SU-DHL-6 (cell line): ENCODE data around the gene RFC1.
A peak's percentile ranks its signal among the peaks of the same experiment; 100 is the strongest.
"Not testable (repeated sequence)": the region's sequence is repeated elsewhere in the genome, so short reads cannot be mapped to it uniquely, and the experiment has no call there.

Experiments used
- H2AFZ ChIP-seq: fragments of 200-600 bp; sonication (generic); 2 replicates; pipeline ENCODE4 v1.6.1; 2014; ENCODE audit warnings: low read depth, mild to moderate bottlenecking, moderate library complexity, mixed read lengths, antibody characterized with exemption, low read length; ENCODE audit not compliant: severe bottlenecking
- H3F3A ChIP-seq: fragments of 200-600 bp; shearing (Covaris generic); 2 replicates; pipeline ENCODE4 v1.6.0; 2016; ENCODE audit warnings: antibody characterized with exemption, mild to moderate bottlenecking; ENCODE audit not compliant: insufficient read depth
- H3K27ac ChIP-seq: fragments of 200-600 bp; sonication (generic); 2 replicates; pipeline ENCODE4 v1.5.1; 2016; ENCODE audit warnings: low read depth, mild to moderate bottlenecking, low read length, moderate library complexity, mixed read lengths
- H3K27me3 ChIP-seq: fragments of 200-600 bp; sonication (generic), shearing (Covaris generic); 2 replicates; pipeline ENCODE4 v1.6.0; 2014; ENCODE audit warnings: mild to moderate bottlenecking, low read length
- H3K36me3 ChIP-seq: fragments of 200-600 bp; sonication (generic); 2 replicates; pipeline ENCODE4 v1.6.1; 2014; ENCODE audit warnings: mild to moderate bottlenecking, low read length, mixed read lengths
- H3K4me2 ChIP-seq: fragments of 300-600, 200-600 bp; shearing (Covaris generic), sonication (generic); 2 replicates; pipeline ENCODE4 v1.6.0; 2014; ENCODE audit warnings: low read length, low read depth, mild to moderate bottlenecking; ENCODE audit not compliant: poor library complexity, severe bottlenecking
- H3K4me3 ChIP-seq: fragments of 200-600 bp; sonication (generic); 2 replicates; pipeline ENCODE4 v1.5.1; 2014; ENCODE audit warnings: antibody characterized with exemption, low read length, mild to moderate bottlenecking, mixed read lengths; ENCODE audit not compliant: insufficient read depth, poor library complexity, severe bottlenecking
- H3K79me2 ChIP-seq: fragments of 200-600 bp; sonication (generic); 2 replicates; pipeline ENCODE4 v1.6.1; 2014; ENCODE audit warnings: mild to moderate bottlenecking, low read length, moderate library complexity; ENCODE audit not compliant: insufficient read depth
- H3K9ac ChIP-seq: fragments of 200-600 bp; sonication (generic); 2 replicates; pipeline ENCODE4 v1.7.0; 2014; ENCODE audit warnings: mild to moderate bottlenecking, low read length
- H3K9me2 ChIP-seq: fragments of 200-600 bp; sonication (generic); replicated peaks from 2 replicates; pipeline ENCODE4 v1.6.1; 2014; ENCODE audit warnings: low read length; ENCODE audit not compliant: insufficient read depth
- H3K9me3 ChIP-seq: fragments of 200-600 bp; sonication (generic); 2 replicates; pipeline ENCODE4 v1.6.1; 2014; ENCODE audit warnings: low read length, mixed read lengths; ENCODE audit not compliant: insufficient read depth
- H4K20me1 ChIP-seq: fragments of 200-600 bp; sonication (generic); 2 replicates; pipeline ENCODE4 v1.6.1; 2014; ENCODE audit warnings: low read depth, mild to moderate bottlenecking, antibody characterized with exemption, low read length, moderate library complexity, mixed read lengths
- EZH2phosphoT487 ChIP-seq: fragments of 200-600 bp; sonication (generic), shearing (Covaris generic); conservative IDR thresholded peaks from 2 replicates; pipeline ENCODE4 v1.6.1; 2018; ENCODE audit warnings: mild to moderate bottlenecking, antibody characterized with exemption, low read length, moderate library complexity, mixed read lengths
- TF ChIP-seq, protein P1 (sequence below): fragments of 200-600 bp; sonication (generic); IDR thresholded peaks from one replicate; pipeline ENCODE4 v1.5.1; 2017; ENCODE audit warnings: antibody characterized with exemption, mild to moderate bottlenecking, low read length, moderate library complexity; ENCODE audit not compliant: insufficient read depth, poor library complexity, severe bottlenecking

RFC1 gene

DNA sequence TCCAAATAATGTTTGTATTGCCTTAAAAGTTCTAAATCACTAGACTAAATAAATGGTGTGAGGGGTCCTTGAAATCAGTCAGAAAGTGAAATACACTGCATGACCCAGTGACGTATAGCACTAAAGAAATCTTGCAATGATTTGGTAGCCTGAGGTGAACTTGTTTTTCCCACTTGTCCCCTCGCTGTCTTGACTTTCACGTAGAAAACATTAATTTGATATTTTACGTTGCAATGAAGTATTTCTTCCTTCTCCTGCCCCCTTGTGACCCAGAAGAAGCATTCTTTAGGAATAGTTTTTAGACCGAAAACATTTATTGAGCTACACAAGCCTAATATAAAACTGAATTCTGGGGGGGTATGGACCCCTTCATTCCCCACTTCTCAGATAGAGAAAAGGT is 44.3 kb upstream of the RFC1 start:
- H4K20me1 ChIP-seq, result no peaks in the 10 kb centered on the region
- H3K9me3 ChIP-seq, result no peaks in the 10 kb centered on the region
- H3K27ac ChIP-seq, result no peak overlapping the region
- H3K4me2 ChIP-seq, result no peak overlapping the region
- H3K36me3 ChIP-seq, result no peaks in the 10 kb centered on the region
- H3K4me3 ChIP-seq, result no peak overlapping the region
- H3F3A ChIP-seq, result 0 out of 2 replicates have a peak, but pooled peaks cover 5% of the 10 kb centered on the region
- H3K9me2 ChIP-seq, result no peaks in the 10 kb centered on the region
- no peaks in the 10 kb centered on the region for H3K27me3 ChIP-seq
- H3K9ac ChIP-seq, result no peak overlapping the region
- no peaks in the 10 kb centered on the region for H3K79me2 ChIP-seq
- H2AFZ ChIP-seq, result peak overlapping the region; percentile 4
- TF ChIP-seq, protein P1, sequence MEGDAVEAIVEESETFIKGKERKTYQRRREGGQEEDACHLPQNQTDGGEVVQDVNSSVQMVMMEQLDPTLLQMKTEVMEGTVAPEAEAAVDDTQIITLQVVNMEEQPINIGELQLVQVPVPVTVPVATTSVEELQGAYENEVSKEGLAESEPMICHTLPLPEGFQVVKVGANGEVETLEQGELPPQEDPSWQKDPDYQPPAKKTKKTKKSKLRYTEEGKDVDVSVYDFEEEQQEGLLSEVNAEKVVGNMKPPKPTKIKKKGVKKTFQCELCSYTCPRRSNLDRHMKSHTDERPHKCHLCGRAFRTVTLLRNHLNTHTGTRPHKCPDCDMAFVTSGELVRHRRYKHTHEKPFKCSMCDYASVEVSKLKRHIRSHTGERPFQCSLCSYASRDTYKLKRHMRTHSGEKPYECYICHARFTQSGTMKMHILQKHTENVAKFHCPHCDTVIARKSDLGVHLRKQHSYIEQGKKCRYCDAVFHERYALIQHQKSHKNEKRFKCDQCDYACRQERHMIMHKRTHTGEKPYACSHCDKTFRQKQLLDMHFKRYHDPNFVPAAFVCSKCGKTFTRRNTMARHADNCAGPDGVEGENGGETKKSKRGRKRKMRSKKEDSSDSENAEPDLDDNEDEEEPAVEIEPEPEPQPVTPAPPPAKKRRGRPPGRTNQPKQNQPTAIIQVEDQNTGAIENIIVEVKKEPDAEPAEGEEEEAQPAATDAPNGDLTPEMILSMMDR, result peak; percentile 34
- no peak for TF ChIP-seq EZH2phosphoT487

DNA sequence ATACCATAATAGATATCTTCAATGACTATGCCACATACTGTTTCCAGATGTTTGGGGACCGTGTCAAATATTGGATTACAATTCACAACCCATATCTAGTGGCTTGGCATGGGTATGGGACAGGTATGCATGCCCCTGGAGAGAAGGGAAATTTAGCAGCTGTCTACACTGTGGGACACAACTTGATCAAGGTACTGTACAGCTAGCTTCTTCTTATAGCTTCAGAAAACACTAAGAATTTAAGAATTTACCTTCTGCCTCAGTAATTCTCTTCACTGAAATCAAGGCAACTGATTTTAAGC is 41.4 kb upstream of the RFC1 start:
- H3K9ac ChIP-seq, result no peak overlapping the region
- H3K9me3 ChIP-seq, result no peaks in the 10 kb centered on the region
- no peak overlapping the region for H3K4me2 ChIP-seq
- no peaks in the 10 kb centered on the region for H3K27me3 ChIP-seq
- no peak overlapping the region for H3K4me3 ChIP-seq
- H3F3A ChIP-seq, result 0 out of 2 replicates have a peak, but pooled peaks cover 5% of the 10 kb centered on the region
- TF ChIP-seq EZH2phosphoT487, result no peak
- TF ChIP-seq, protein P1, result no peak
- no peaks in the 10 kb centered on the region for H3K79me2 ChIP-seq
- H4K20me1 ChIP-seq, result no peaks in the 10 kb centered on the region
- no peak overlapping the region for H3K27ac ChIP-seq
- H3K9me2 ChIP-seq, result no peaks in the 10 kb centered on the region
- no peak overlapping the region for H2AFZ ChIP-seq
- H3K36me3 ChIP-seq, result no peaks in the 10 kb centered on the region

DNA sequence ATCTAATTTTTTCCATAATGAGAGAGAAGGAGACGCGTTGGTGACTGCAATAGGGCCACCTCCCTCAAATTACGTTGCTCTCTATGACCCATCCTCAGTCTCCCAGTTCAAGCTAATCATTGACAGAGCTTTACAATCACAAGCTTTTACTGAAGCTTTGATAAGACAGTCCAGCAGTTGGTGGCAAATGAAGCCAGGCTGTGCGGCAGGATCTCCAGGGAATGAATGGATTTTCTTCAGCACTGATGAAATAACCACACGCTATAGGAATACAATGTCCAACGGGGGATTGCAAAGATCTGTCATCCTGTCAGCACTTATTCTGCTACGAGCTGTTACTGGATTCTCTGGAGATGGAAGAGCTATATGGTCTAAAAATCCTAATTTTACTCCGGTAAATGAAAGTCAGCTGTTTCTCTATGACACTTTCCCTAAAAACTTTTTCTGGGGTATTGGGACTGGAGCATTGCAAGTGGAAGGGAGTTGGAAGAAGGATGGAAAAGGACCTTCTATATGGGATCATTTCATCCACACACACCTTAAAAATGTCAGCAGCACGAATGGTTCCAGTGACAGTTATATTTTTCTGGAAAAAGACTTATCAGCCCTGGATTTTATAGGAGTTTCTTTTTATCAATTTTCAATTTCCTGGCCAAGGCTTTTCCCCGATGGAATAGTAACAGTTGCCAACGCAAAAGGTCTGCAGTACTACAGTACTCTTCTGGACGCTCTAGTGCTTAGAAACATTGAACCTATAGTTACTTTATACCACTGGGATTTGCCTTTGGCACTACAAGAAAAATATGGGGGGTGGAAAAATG is 40.8 kb upstream of the RFC1 start, which contains the start of gene KLB:
KLB (plus strand) TSS at position 168 of the 821 bp plus-strand sequence; CDS start at position 188, 20 bp downstream.
- no peaks in the 10 kb centered on the region for H3K9me2 ChIP-seq
- no peaks in the 10 kb centered on the region for H3K79me2 ChIP-seq
- H3K9me3 ChIP-seq, result no peaks in the 10 kb centered on the region
- TF ChIP-seq, protein P1, result no peak
- TF ChIP-seq EZH2phosphoT487, result no peak
- no peak within 1 kb of the TSS for H3K9ac ChIP-seq
- H3K36me3 ChIP-seq, result no peaks in the 10 kb centered on the region
- H3K4me2 ChIP-seq, result no peak within 1 kb of the TSS
- no peaks in the 10 kb centered on the region for H4K20me1 ChIP-seq
- no peaks in the 10 kb centered on the region for H3K27me3 ChIP-seq
- H3K27ac ChIP-seq, result no peak within 1 kb of the TSS
- no peak within 1 kb of the TSS for H2AFZ ChIP-seq
- no peak within 1 kb of the TSS for H3K4me3 ChIP-seq
- 0 out of 2 replicates have a peak, but pooled peaks cover 5% of the 10 kb centered on the region for H3F3A ChIP-seq

DNA sequence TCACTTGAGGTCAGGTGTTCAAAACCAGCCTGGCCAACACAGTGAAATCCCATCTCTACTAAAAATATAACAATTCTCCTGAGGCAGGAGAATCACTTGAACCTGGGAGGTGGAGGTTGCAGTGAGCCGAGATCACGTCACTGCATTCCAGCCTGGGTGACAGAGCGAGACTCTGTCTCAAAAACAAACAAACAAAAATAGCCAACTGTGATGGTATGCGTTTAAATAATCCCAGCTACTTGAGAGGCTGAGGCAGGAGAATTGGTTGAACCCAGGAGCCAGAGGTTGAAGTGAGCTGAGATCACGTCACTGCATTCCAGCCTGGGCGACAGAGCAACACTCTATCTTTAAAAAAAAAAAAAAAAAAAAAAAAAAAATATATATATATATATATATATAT is 35.5 kb upstream of the RFC1 start:
- not testable (repeated sequence) for H3K9me2 ChIP-seq

More for the DNA sequence above, 35.5 kb upstream of the RFC1 start:
- H3K4me2 ChIP-seq, H3F3A ChIP-seq, H2AFZ ChIP-seq, H4K20me1 ChIP-seq, H3K9me3 ChIP-seq, H3K27me3 ChIP-seq, H3K9ac ChIP-seq, H3K27ac ChIP-seq, H3K4me3 ChIP-seq, H3K36me3 ChIP-seq, H3K79me2 ChIP-seq: not testable (repeated sequence)
